OCI-LY1 (cell line): Measurements from ENCODE around the gene GUCA1A.

Experiments used
- H2AFZ ChIP-seq: fragments of 200-600 bp; sonication (generic), shearing (Covaris generic); 2 replicates; pipeline ENCODE4 v1.6.0; 2014; ENCODE audit warnings: antibody characterized with exemption, mild to moderate bottlenecking, low read length
- H3F3A ChIP-seq: fragments of 200-600 bp; sonication (generic), shearing (Covaris generic); 2 replicates; pipeline ENCODE4 v1.6.0; 2014; ENCODE audit warnings: mild to moderate bottlenecking, antibody characterized with exemption, low read length, moderate library complexity; ENCODE audit not compliant: insufficient read depth
- H3K27ac ChIP-seq: fragments of 200-600 bp; sonication (generic); 2 replicates; pipeline ENCODE4 v1.5.1; 2014; ENCODE audit warnings: low read length, mixed run types, mild to moderate bottlenecking, low read depth; ENCODE audit not compliant: poor library complexity, severe bottlenecking
- H3K27me3 ChIP-seq: fragments of 200-600 bp; sonication (generic); 2 replicates; pipeline ENCODE4 v1.6.0; 2014; ENCODE audit warnings: antibody characterized with exemption, mild to moderate bottlenecking, low read length, moderate library complexity; ENCODE audit not compliant: insufficient read depth
- H3K36me3 ChIP-seq: fragments of 200-600 bp; sonication (generic); 2 replicates; pipeline ENCODE4 v1.6.1; 2014; ENCODE audit warnings: mild to moderate bottlenecking, antibody characterized with exemption, low read length, moderate library complexity, mixed read lengths; ENCODE audit not compliant: insufficient read depth
- H3K4me1 ChIP-seq: fragments of 200-600 bp; sonication (generic); 2 replicates; pipeline ENCODE4 v1.5.1; 2014; ENCODE audit warnings: mild to moderate bottlenecking, low read length, moderate library complexity; ENCODE audit not compliant: insufficient read depth, severe bottlenecking
- H3K4me2 ChIP-seq: fragments of 200-600 bp; sonication (generic), shearing (Covaris generic); 2 replicates; pipeline ENCODE4 v1.6.1; 2014; ENCODE audit warnings: low read length
- H3K4me3 ChIP-seq: fragments of 200-600 bp; sonication (generic); 2 replicates; pipeline ENCODE4 v1.5.1; 2014; ENCODE audit warnings: low read length, low read depth, mild to moderate bottlenecking, mixed read lengths; ENCODE audit not compliant: poor library complexity, severe bottlenecking
- H3K79me2 ChIP-seq: fragments of 200-600 bp; shearing (Covaris generic); 2 replicates; pipeline ENCODE4 v1.6.1; 2016; ENCODE audit warnings: mixed run types, low read length, mixed read lengths; ENCODE audit not compliant: insufficient read depth
- H3K9ac ChIP-seq: fragments of 200-600 bp; sonication (generic), shearing (Covaris generic); 2 replicates; pipeline ENCODE4 v1.6.1; 2014; ENCODE audit warnings: mild to moderate bottlenecking, low read length, mixed read lengths
- H3K9me2 ChIP-seq: fragments of 200-600 bp; sonication (generic), shearing (Covaris generic); 2 replicates; pipeline ENCODE4 v1.6.1; 2014; ENCODE audit warnings: low read depth, mild to moderate bottlenecking, low read length, mixed read lengths
- H3K9me3 ChIP-seq: fragments of 200-600 bp; shearing (Covaris generic); 2 replicates; pipeline ENCODE4 v1.6.1; 2014; ENCODE audit warnings: low read length, mixed read lengths
- H4K20me1 ChIP-seq: fragments of 200-600 bp; sonication (generic), shearing (Covaris generic); 2 replicates; pipeline ENCODE4 v1.6.0; 2016; ENCODE audit warnings: mild to moderate bottlenecking, low read length; ENCODE audit not compliant: insufficient read depth
- EZH2 ChIP-seq: fragments of 200-600 bp; sonication (generic), shearing (Covaris generic); IDR thresholded peaks from 2 replicates; pipeline ENCODE4 v1.8.0; 2017; ENCODE audit warnings: borderline replicate concordance, mixed run types, mild to moderate bottlenecking, antibody characterized with exemption, low read length, moderate library complexity, mixed read lengths
- TF ChIP-seq, protein P1 (sequence below): fragments of 200-600 bp; sonication (generic), shearing (Covaris generic); IDR thresholded peaks from 2 replicates; pipeline ENCODE4 v1.5.1; 2017; ENCODE audit warnings: mild to moderate bottlenecking, antibody characterized with exemption, low read length, moderate library complexity, mixed read lengths

Gene GUCA1A

DNA sequence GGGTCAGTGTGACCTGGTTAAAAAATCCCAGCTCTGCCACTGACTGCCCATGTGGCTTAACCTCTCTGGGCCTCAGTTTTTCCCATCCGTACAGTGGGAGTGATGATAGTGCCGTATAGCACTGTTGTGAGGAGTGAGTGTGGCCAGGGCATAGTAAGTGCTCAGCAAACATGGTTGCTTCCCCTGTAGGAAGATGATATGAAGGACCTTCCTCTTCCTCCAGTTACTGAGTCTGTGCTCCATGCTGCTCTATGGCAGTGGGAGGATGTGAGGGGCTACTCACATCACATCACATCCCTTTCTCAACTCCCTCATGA is 43.8 kb upstream of the GUCA1A start:
- H3K27me3 ChIP-seq, result no peaks in the 10 kb centered on the region
- H2AFZ ChIP-seq, result no peak overlapping the region
- no peaks in the 10 kb centered on the region for H3K9me2 ChIP-seq
- no peak overlapping the region for H3K4me3 ChIP-seq
- no peaks in the 10 kb centered on the region for H3K9me3 ChIP-seq
- H3F3A ChIP-seq, result no peaks in the 10 kb centered on the region
- no peak for TF ChIP-seq EZH2
- TF ChIP-seq, protein P1, sequence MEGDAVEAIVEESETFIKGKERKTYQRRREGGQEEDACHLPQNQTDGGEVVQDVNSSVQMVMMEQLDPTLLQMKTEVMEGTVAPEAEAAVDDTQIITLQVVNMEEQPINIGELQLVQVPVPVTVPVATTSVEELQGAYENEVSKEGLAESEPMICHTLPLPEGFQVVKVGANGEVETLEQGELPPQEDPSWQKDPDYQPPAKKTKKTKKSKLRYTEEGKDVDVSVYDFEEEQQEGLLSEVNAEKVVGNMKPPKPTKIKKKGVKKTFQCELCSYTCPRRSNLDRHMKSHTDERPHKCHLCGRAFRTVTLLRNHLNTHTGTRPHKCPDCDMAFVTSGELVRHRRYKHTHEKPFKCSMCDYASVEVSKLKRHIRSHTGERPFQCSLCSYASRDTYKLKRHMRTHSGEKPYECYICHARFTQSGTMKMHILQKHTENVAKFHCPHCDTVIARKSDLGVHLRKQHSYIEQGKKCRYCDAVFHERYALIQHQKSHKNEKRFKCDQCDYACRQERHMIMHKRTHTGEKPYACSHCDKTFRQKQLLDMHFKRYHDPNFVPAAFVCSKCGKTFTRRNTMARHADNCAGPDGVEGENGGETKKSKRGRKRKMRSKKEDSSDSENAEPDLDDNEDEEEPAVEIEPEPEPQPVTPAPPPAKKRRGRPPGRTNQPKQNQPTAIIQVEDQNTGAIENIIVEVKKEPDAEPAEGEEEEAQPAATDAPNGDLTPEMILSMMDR, result no peak
- no peaks in the 10 kb centered on the region for H3K79me2 ChIP-seq
- no peak overlapping the region for H3K4me2 ChIP-seq
- no peaks in the 10 kb centered on the region for H4K20me1 ChIP-seq
- H3K36me3 ChIP-seq, result no peaks in the 10 kb centered on the region
- H3K27ac ChIP-seq, result no peak overlapping the region
- H3K4me1 ChIP-seq, result no peaks in the 10 kb centered on the region
- H3K9ac ChIP-seq, result no peak overlapping the region

DNA sequence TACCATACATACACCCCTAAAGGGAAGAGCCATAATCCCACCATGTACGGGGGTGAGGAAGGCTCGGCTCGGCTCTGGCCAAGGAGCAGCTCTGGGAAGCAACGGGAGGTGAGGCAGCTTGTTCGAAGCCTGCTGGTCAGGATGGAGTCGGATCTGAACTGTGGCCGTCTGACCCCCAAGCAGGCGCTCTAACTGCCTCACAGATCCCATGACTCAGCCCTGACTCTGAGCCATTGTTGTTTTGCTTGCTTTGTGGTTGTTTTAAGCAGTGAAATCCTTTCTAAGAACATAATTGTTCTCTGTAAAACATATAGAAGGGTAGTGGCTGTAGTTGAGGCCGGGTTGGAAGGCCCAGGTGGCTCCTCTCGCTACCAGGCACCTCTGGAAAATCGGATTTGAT is 41.6 kb upstream of the GUCA1A start:
- H3K9me2 ChIP-seq, result no peaks in the 10 kb centered on the region
- H3K27me3 ChIP-seq, result no peaks in the 10 kb centered on the region
- no peak overlapping the region for H3K27ac ChIP-seq
- TF ChIP-seq, protein P1, result no peak
- no peak for TF ChIP-seq EZH2
- H3F3A ChIP-seq, result no peaks in the 10 kb centered on the region
- peaks cover 4% of the 10 kb centered on the region for H3K4me1 ChIP-seq
- H3K79me2 ChIP-seq, result no peaks in the 10 kb centered on the region
- no peaks in the 10 kb centered on the region for H3K36me3 ChIP-seq
- H3K9ac ChIP-seq, result no peak overlapping the region
- no peak overlapping the region for H3K4me3 ChIP-seq
- no peaks in the 10 kb centered on the region for H3K9me3 ChIP-seq
- no peak overlapping the region for H3K4me2 ChIP-seq
- no peaks in the 10 kb centered on the region for H4K20me1 ChIP-seq
- H2AFZ ChIP-seq, result no peak overlapping the region

DNA sequence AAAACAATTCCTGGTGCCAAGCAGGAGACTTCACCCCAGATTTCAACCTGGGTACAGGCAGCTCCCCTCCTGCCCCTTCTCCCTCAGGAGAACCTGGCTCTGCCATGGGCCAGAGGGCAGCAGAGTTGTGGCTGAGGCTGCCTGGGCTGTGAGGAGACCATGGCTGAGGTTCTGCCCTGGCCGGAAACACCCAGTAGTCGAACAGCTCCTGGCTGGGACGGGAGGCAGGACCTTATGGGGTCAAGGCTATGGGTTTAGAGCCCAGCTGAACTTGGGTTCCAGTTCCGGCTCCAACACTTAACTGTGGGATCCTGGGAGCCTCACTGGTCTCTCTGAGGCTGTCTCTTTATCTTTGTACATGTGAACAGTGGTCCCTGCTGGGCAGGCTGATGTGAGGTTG is 39.2 kb upstream of the GUCA1A start:
- no peak overlapping the region for H2AFZ ChIP-seq
- TF ChIP-seq, protein P1, result no peak
- TF ChIP-seq EZH2, result no peak
- H4K20me1 ChIP-seq, result no peaks in the 10 kb centered on the region
- no peaks in the 10 kb centered on the region for H3K36me3 ChIP-seq
- H3K27ac ChIP-seq, result no peak overlapping the region
- H3K9me2 ChIP-seq, result no peaks in the 10 kb centered on the region
- H3K79me2 ChIP-seq, result no peaks in the 10 kb centered on the region
- H3F3A ChIP-seq, result no peaks in the 10 kb centered on the region
- H3K9ac ChIP-seq, result no peak overlapping the region
- H3K27me3 ChIP-seq, result no peaks in the 10 kb centered on the region
- peaks cover 13% of the 10 kb centered on the region for H3K4me1 ChIP-seq
- H3K4me2 ChIP-seq, result no peak overlapping the region
- H3K4me3 ChIP-seq, result no peak overlapping the region
- no peaks in the 10 kb centered on the region for H3K9me3 ChIP-seq
